ENCODE results near the gene RHBDD1. TPM values are rescaled to one million over a fixed set of nuclear protein-coding genes. Genes with fewer than 3 reads are reported as not detected.
A peak's percentile ranks its signal among the peaks of the same experiment; 100 is the strongest.

Gene RHBDD1
- total and polyA plus RNA-seq, 2 experiments from 2014 or later: 24.3 to 33.7 TPM

- peaks cover 52% of the 10 kb centered on the region for H3K4me1 ChIP-seq (ENCODE audit: insufficient read depth)
- H3K9me2 ChIP-seq (ENCODE audit: insufficient read depth): no peaks in the 10 kb centered on the region
- peaks cover 68% of the 10 kb centered on the region for H3F3A ChIP-seq (ENCODE audit: insufficient read depth)
- H3K9ac ChIP-seq: peak overlapping the region; percentile 95; the same call in 1 of the 2 replicates
- in situ Hi-C loops (cut with MboI): loop anchor here (10.0 kb wide), 2 partner anchors 366 to 596 kb away; no protein-coding TSS in a partner anchor
- no peak overlapping the region for H2AFZ ChIP-seq
- peak overlapping the region; percentile 75 for H3K4me3 ChIP-seq
- peaks cover 4% of the 10 kb centered on the region; the same call in 1 of the 2 replicates for H3K36me3 ChIP-seq (ENCODE audit: low read depth)
- 69 to 82% methylated on average over 2 of the region's 2 CpGs for WGBS, 2 experiments (ENCODE audit: low coverage in 1 of 2, low lambda C conversion rate in 2 of 2, missing lambda C conversion rate in 2 of 2)
- TF ChIP-seq EZH2 (IDR thresholded peaks at IDR 0.05; ENCODE audit: insufficient read depth, poor library complexity, severe bottlenecking) (no peak), EZH2phosphoT487 (IDR thresholded peaks at IDR 0.05; ENCODE audit: insufficient read depth, low read depth) (no peak)
- H3K79me2 ChIP-seq (ENCODE audit: insufficient read depth): peaks cover 96% of the 10 kb centered on the region
- H3K27ac ChIP-seq: peak overlapping the region; percentile 90
- H3K27me3 ChIP-seq (replicated peaks; ENCODE audit: insufficient read depth): no peaks in the 10 kb centered on the region
- no peaks in the 10 kb centered on the region for H3K9me3 ChIP-seq (ENCODE audit: low read depth)
- peak overlapping the region; percentile 98 for H3K4me2 ChIP-seq (ENCODE audit: unreplicated experiment)
- no peaks in the 10 kb centered on the region for H4K20me1 ChIP-seq (ENCODE audit: insufficient read depth)
- peak; percentile 29 for DNase-seq
These were observed 45.4 kb upstream of the RHBDD1 start for GRCh38 chr2:226790431-226790830.

DNA sequence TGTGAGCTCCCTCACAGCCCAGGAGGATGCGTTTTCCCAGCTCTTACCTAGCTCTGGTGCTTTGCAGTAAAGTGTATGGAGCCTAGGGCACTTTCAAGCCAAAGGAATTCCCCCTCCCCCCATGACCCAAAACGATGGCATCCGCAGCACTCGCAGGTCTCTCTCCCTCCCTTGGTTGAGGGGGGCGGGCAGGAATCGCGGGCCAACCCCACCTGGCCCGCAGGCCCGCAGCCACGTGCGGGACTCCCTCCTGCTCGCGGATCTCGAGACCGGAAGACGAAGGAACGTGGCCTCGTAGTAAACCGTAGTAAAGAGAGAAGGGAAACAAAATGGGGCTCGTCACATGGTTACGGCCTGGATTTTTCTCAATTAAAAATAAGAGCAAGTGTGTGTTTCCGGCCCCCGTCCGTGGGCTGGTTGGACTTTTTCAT is 44.8 kb upstream of the RHBDD1 start:
- Histone ChIP-seq H3F3A (ENCODE audit: insufficient read depth) (peaks cover 68% of the 10 kb centered on the region), H3K4me1 (ENCODE audit: insufficient read depth) (peaks cover 52% of the 10 kb centered on the region), H3K9ac (peak overlapping the region; percentile 95), H3K9me3 (ENCODE audit: low read depth) (no peaks in the 10 kb centered on the region), H2AFZ (peak overlapping the region; percentile 90), H3K27ac (peak overlapping the region; percentile 90), H3K27me3 (replicated peaks; ENCODE audit: insufficient read depth) (no peaks in the 10 kb centered on the region), H3K4me3 (peak overlapping the region; percentile 75), H3K36me3 (ENCODE audit: low read depth) (peaks cover 2% of the 10 kb centered on the region; the same call in 1 of the 2 replicates), H4K20me1 (ENCODE audit: insufficient read depth) (no peaks in the 10 kb centered on the region), H3K9me2 (ENCODE audit: insufficient read depth) (no peaks in the 10 kb centered on the region), H3K79me2 (ENCODE audit: insufficient read depth) (peaks cover 98% of the 10 kb centered on the region), H3K4me2 (ENCODE audit: unreplicated experiment) (peak overlapping the region; percentile 98)
- peak; percentile 85 for DNase-seq
- TF ChIP-seq EZH2 (IDR thresholded peaks at IDR 0.05; ENCODE audit: insufficient read depth, poor library complexity, severe bottlenecking) (no peak), EZH2phosphoT487 (IDR thresholded peaks at IDR 0.05; ENCODE audit: insufficient read depth, low read depth) (no peak)
- in situ Hi-C loops (cut with MboI): loop anchor here (10.0 kb wide), 2 partner anchors 366 to 596 kb away; no protein-coding TSS in a partner anchor
- 5% methylated on average over 24 of the region's 24 CpGs for WGBS, 2 experiments (ENCODE audit: low coverage in 1 of 2, low lambda C conversion rate in 2 of 2, missing lambda C conversion rate in 2 of 2)

- TF ChIP-seq EZH2 (IDR thresholded peaks at IDR 0.05; ENCODE audit: insufficient read depth, poor library complexity, severe bottlenecking) (no peak), EZH2phosphoT487 (IDR thresholded peaks at IDR 0.05; ENCODE audit: insufficient read depth, low read depth) (no peak)
- Histone ChIP-seq H4K20me1 (ENCODE audit: insufficient read depth) (no peaks in the 10 kb centered on the region), H3K27me3 (replicated peaks; ENCODE audit: insufficient read depth) (no peaks in the 10 kb centered on the region), H2AFZ (peak overlapping the region; percentile 90), H3K9me3 (ENCODE audit: low read depth) (no peaks in the 10 kb centered on the region), H3K79me2 (ENCODE audit: insufficient read depth) (peaks cover 98% of the 10 kb centered on the region), H3K9ac (peak overlapping the region; percentile 95), H3K9me2 (ENCODE audit: insufficient read depth) (no peaks in the 10 kb centered on the region), H3K27ac (peak overlapping the region; percentile 90), H3K36me3 (ENCODE audit: low read depth) (no peaks in the 10 kb centered on the region), H3K4me2 (ENCODE audit: unreplicated experiment) (peak overlapping the region; percentile 98), H3K4me1 (ENCODE audit: insufficient read depth) (peaks cover 52% of the 10 kb centered on the region), H3F3A (ENCODE audit: insufficient read depth) (peaks cover 68% of the 10 kb centered on the region), H3K4me3 (peak overlapping the region; percentile 75)
- WGBS, 2 experiments (ENCODE audit: low coverage in 1 of 2, low lambda C conversion rate in 2 of 2, missing lambda C conversion rate in 2 of 2): 0 to 2% methylated on average over 5 to 36 of the region's 56 CpGs
- in situ Hi-C loops (cut with MboI): loop anchor here (10.0 kb wide), 2 partner anchors 367 to 597 kb away; no protein-coding TSS in a partner anchor
- peak; percentile 96 for DNase-seq
These were observed 44.3 kb upstream of the RHBDD1 start for GRCh38 chr2:226791487-226792081.

GRCh38 chr2:226792155-226792881 is 43.5 kb upstream of the RHBDD1 start:
- TF ChIP-seq EZH2phosphoT487 (IDR thresholded peaks at IDR 0.05; ENCODE audit: insufficient read depth, low read depth): no peak
- TF ChIP-seq EZH2 (IDR thresholded peaks at IDR 0.05; ENCODE audit: insufficient read depth, poor library complexity, severe bottlenecking): no peak
- in situ Hi-C loops (cut with MboI): loop anchor here (10.0 kb wide), 2 partner anchors 368 to 598 kb away; no protein-coding TSS in a partner anchor

More at GRCh38 chr2:226792155-226792881, 43.5 kb upstream of the RHBDD1 start:
- DNase-seq: peak; percentile 36
- H3K4me3 ChIP-seq: peak overlapping the region; percentile 75
- H4K20me1 ChIP-seq (ENCODE audit: insufficient read depth): no peaks in the 10 kb centered on the region
- H3K27ac ChIP-seq: peak overlapping the region; percentile 90
- peaks cover 98% of the 10 kb centered on the region for H3K79me2 ChIP-seq (ENCODE audit: insufficient read depth)
- peak overlapping the region; percentile 98 for H3K4me2 ChIP-seq (ENCODE audit: unreplicated experiment)
- no peaks in the 10 kb centered on the region for H3K9me2 ChIP-seq (ENCODE audit: insufficient read depth)
- no peaks in the 10 kb centered on the region for H3K27me3 ChIP-seq (replicated peaks; ENCODE audit: insufficient read depth)
- 8 to 10% methylated on average over 7 of the region's 7 CpGs for WGBS, 2 experiments (ENCODE audit: low coverage in 1 of 2, low lambda C conversion rate in 2 of 2, missing lambda C conversion rate in 2 of 2)
- peaks cover 67% of the 10 kb centered on the region for H3F3A ChIP-seq (ENCODE audit: insufficient read depth)
- no peaks in the 10 kb centered on the region for H3K36me3 ChIP-seq (ENCODE audit: low read depth)
- peak overlapping the region; percentile 95 for H3K9ac ChIP-seq
- peaks cover 51% of the 10 kb centered on the region for H3K4me1 ChIP-seq (ENCODE audit: insufficient read depth)
- H3K9me3 ChIP-seq (ENCODE audit: low read depth): no peaks in the 10 kb centered on the region
- H2AFZ ChIP-seq: peak overlapping the region; percentile 90

Data from GM23248 (cell line).